Heart left ventricle (tissue), 13 donors: ENCODE data around the gene EXOC3L2.

Experiments used
- CTCF ChIP-seq, 12 donors: fragments of 200-600 bp; sonication (generic) in 4 of 12; IDR thresholded peaks; one replicate each; pipeline versions ENCODE4 v1.5.0 to v1.8.0; 2018 to 2022; ENCODE audit warnings: antibody characterized with exemption in 12 of 12, mild to moderate bottlenecking in 5 of 12
- POLR2A ChIP-seq, 2 donors: fragments of 450-650 bp; IDR thresholded peaks; one replicate each; pipeline ENCODE4 v1.6.1; 2017; ENCODE audit warnings: antibody characterized with exemption in 2 of 2, mild to moderate bottlenecking in 2 of 2, moderate library complexity in 2 of 2
- donor health status: ischemic (EF 13 %, LVEDD 7.1; RV severe dilation, severe dysfunction).
- donor health status: DM: no; HTN: yes; CAD: no.
- donor health status: DM: no; HTN: no; CAD: no.
- donor health status: ischemic (EF 25% LVEDD 6.9; RV normal size, moderate dysfunction).
- donor health status: ischemic (EF 25% LVEDD 5.7; RV mildly dilated, moderate dysfunction).
- donor health status: ischemic (EF 35%, LVEDD 5.7; RV mildly dilated, moderate dysfunction).
- donor health status: nonischemic (EF 11% LVEDD 7.7; RV severe dilation, severe dysfunction).
- donor health status: DM: yes; HTN: yes; CAD: no.
- donor health status: PGD.
- donor health status: ischemic (EF 29% LVEDD 5.4; RV normal size, mild dysfunction).
- donor health status: nonischemic (EF 23%, LVEDD 6.1; RV moderate dilation, normal function).

GRCh38 chr19:45249261-45250033 is 4.2 kb upstream of the EXOC3L2 start:
- TF ChIP-seq CTCF (IDR thresholded peaks at IDR 0.05) (no peak), POLR2A (IDR thresholded peaks at IDR 0.05) (no peak)
